Activated CD4-positive, alpha-beta T cell treated with anti-CD3 and anti-CD28 coated beads, Interleukin-2, Interleukin-4, amounts not matched to agents 100 ng/mL and 50 ng/mL, durations not matched to agents 16 hours and 8 hours (primary cell): ENCODE data around the gene RNF41.

ENCODE experiments used
- DNase-seq: peaks from one replicate; pipeline ENCODE4 v3.0.0-alpha.2; 2020; ENCODE audit warnings: low spot score

RNF41 gene

GRCh38 chr12:56152756-56153677 lies 68.7 kb downstream of the RNF41 start:
- DNase-seq: no peak
